Left lung (tissue), 10 donors: Measurements from ENCODE around the gene MYO19. TPM values are rescaled to one million over a fixed set of nuclear protein-coding genes. Genes with fewer than 3 reads are reported as not detected.
"Not testable (repeated sequence)": the region's sequence is repeated elsewhere in the genome, so short reads cannot be mapped to it uniquely, and the experiment has no call there.

Experiments used
- ATAC-seq: fragments of 200-7000 bp; cut with Tn5 transposase; one replicate; pipeline ENCODE4 v1.9.1; 2020; ENCODE audit warnings: moderate library complexity
- DNase-seq, 4 donors: peaks; one replicate each; pipeline ENCODE4 v3.0.0-alpha.2; 2013 to 2020
- H3K27ac ChIP-seq, 2 donors: fragments of 200-600 bp; sonication (generic) in 1 of 2; one replicate each; pipeline versions ENCODE4 v1.5.0 to v1.8.0; 2020 to 2021
- H3K27me3 ChIP-seq, 2 donors: fragments of 200-600 bp; sonication (generic) in 1 of 2; one replicate each; pipeline versions ENCODE4 v1.5.0 to v1.8.0; 2020 to 2021
- H3K36me3 ChIP-seq, 2 donors: fragments of 200-600 bp; sonication (generic) in 1 of 2; one replicate each; pipeline versions ENCODE4 v1.5.0 to v1.8.0; 2020 to 2021
- H3K4me1 ChIP-seq, 2 donors: fragments of 200-600 bp; one replicate each; pipeline ENCODE4 v1.8.0; 2021
- H3K4me3 ChIP-seq, 2 donors: fragments of 200-600 bp; sonication (generic) in 1 of 2; one replicate each; pipeline versions ENCODE4 v1.5.0 to v1.8.0; 2020 to 2021; ENCODE audit warnings: mild to moderate bottlenecking in 1 of 2
- H3K9me3 ChIP-seq, 2 donors: fragments of 200-600 bp; sonication (generic) in 1 of 2; one replicate each; pipeline versions ENCODE4 v1.5.0 to v1.8.0; 2020 to 2021
- intact Hi-C, 2 donors: fragments of 100-400 bp; cut with DNase I; formaldehyde crosslinking; loops; one replicate each; pipeline versions ENCODE4 v1.11.2 to v1.14.2; 2022
- polyA plus RNA-seq, 6 donors: library from polyadenylated mRNA; unstranded; fragments of 120-200 nt; gene quantifications; one replicate each; pipeline ENCODE4 v1.2.1, GENCODE V29; 2013; ENCODE audit not compliant: insufficient read length in 6 of 6
- total RNA-seq, 2 donors: library from RNA; stranded (reverse); fragmentation: NEBNext Ultra II Directional; extraction: Animal tissue kit (Norgen Biotek cat#: 25700); gene quantifications; one replicate each; pipeline ENCODE4 v1.2.1, GENCODE V29; 2021
- TF ChIP-seq, protein P1 (sequence below), 2 donors: fragments of 200-600 bp; sonication (generic) in 1 of 2; IDR thresholded peaks; one replicate each; pipeline versions ENCODE4 v1.5.0 to v1.8.0; 2021; ENCODE audit warnings: antibody characterized with exemption in 2 of 2
- donor health status: DM: no; HTN: yes; CAD: no.
- donor health status: DM: no; HTN: no; CAD: no.

The MYO19 gene
- total and polyA plus RNA-seq, 8 donors: 45.7 to 80.8 (median 50.8) TPM

DNA sequence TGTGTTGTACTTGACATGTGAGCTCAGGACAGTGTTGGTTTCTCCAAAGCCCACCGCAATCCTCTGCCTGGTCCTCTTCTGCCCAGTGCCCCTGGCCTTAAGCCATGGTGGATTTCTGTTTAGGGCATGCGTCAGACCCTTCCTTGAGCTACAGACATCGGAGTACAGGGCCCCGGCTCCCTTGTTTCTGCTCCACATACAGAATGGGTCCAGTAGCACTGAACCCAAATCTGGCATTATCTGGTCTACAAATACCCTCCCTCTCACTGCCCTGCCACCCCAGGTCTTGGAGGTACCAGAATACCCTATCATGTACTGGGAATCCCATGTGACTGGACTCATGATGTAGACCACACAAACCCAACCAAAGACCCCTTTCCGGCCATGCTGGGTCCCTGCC, 75.6 kb downstream of the MYO19 start:
- Histone ChIP-seq H3K9me3 (no peaks in the 10 kb centered on the region), H3K27me3 (peaks cover 0 to 35% of the 10 kb centered on the region in 2 donors), H3K4me3 (no peak overlapping the region), H3K4me1 (no peaks in the 10 kb centered on the region), H3K27ac (no peak overlapping the region), H3K36me3 (no peaks in the 10 kb centered on the region)
- intact Hi-C loops: no loop called here
- ATAC-seq (no peak), DNase-seq (no peak)
- TF ChIP-seq, protein P1, sequence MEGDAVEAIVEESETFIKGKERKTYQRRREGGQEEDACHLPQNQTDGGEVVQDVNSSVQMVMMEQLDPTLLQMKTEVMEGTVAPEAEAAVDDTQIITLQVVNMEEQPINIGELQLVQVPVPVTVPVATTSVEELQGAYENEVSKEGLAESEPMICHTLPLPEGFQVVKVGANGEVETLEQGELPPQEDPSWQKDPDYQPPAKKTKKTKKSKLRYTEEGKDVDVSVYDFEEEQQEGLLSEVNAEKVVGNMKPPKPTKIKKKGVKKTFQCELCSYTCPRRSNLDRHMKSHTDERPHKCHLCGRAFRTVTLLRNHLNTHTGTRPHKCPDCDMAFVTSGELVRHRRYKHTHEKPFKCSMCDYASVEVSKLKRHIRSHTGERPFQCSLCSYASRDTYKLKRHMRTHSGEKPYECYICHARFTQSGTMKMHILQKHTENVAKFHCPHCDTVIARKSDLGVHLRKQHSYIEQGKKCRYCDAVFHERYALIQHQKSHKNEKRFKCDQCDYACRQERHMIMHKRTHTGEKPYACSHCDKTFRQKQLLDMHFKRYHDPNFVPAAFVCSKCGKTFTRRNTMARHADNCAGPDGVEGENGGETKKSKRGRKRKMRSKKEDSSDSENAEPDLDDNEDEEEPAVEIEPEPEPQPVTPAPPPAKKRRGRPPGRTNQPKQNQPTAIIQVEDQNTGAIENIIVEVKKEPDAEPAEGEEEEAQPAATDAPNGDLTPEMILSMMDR (IDR thresholded peaks at IDR 0.05): no peak

DNA sequence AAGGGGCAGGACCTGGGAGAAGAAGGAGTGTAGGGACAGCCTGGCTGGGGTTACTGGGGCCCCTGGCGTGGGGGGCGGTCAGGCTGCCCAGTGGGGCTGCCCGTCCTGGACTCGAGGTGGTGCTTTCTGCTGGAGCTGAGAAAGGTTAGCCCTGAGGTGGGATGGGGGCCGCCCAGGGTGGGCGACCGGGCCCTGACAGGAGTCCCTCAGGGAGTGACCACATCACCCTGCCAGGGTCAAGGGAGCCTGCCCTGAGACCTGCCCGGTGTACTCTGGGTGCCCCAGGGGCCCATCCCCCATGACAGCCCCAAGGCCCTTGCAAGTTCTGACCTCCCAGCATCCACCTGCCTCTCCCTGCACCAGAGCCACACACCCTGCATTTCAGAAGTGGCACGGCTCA, 77.0 kb downstream of the MYO19 start:
- ATAC-seq, H3K27ac ChIP-seq, DNase-seq, H3K36me3 ChIP-seq, H3K9me3 ChIP-seq, H3K4me3 ChIP-seq, H3K4me1 ChIP-seq, intact Hi-C loops: not testable (repeated sequence)
- peaks cover 0 to 23% of the 10 kb centered on the region in 2 donors for H3K27me3 ChIP-seq

DNA sequence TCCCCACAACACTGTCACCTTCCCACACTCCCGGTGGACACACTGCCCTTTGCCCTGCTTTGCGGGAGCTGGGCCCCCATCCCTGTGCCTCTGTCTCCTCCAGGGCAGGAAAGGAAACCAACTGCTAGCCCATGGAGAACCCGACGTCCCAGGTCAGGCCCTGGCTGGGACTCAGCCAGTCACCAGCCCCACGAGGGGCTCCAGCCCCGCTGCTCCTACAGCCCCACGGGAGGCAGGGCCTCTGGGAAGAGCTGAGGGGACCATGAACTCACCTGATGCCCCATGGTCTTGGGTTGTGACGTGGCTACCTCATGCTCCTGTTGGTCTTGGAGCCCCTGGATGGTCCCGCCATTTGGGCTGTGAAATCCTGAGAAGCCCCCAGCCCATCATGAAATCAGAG, 81.8 kb downstream of the MYO19 start:
- H3K9me3 ChIP-seq, DNase-seq, ATAC-seq, H3K4me1 ChIP-seq, H3K4me3 ChIP-seq, H3K36me3 ChIP-seq, H3K27ac ChIP-seq, H3K27me3 ChIP-seq, intact Hi-C loops: not testable (repeated sequence)

DNA sequence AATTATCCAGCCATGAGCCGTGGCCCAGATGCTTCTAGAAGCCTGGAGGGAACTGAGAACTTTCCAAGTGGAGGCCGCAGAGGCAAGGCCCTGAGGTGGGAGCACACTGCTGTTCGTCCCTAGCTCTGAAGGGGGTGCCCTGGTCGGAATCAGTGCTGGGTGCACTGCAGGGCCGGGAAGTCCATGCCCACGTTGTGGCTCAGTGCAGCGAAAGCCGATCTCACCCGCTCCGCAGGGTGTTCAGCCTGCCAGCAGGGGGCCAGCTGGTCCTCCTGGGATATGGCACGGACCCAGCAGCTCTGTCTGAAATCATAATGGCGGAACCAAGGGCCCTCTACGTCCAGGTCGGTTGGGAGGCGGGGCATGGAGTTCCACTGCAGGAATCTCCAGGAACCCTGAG, 84.7 kb downstream of the MYO19 start:
- DNase-seq, H3K9me3 ChIP-seq, intact Hi-C loops, H3K36me3 ChIP-seq, H3K4me1 ChIP-seq, H3K27me3 ChIP-seq, H3K4me3 ChIP-seq, ATAC-seq, H3K27ac ChIP-seq: not testable (repeated sequence)

Other genes with a start within 250 kb of the MYO19 start
- not detected for gene TBC1D3G, start 211.0 kb downstream of the MYO19 start, total RNA-seq
- not detected for gene TBC1D3G, start 211.0 kb downstream of the MYO19 start, polyA plus RNA-seq
- not detected for gene TBC1D3H, start 146.4 kb downstream of the MYO19 start, total RNA-seq
- gene TBC1D3H, start 146.4 kb downstream of the MYO19 start, polyA plus RNA-seq: 10 to 100 TPM in 1 of 6 donors, not detected in 5; 14.3 TPM
- gene ZNHIT3, start 48.2 kb downstream of the MYO19 start, total RNA-seq: 10 to 100 TPM; 24.7 to 25.7 TPM
- gene ZNHIT3, start 48.2 kb downstream of the MYO19 start, polyA plus RNA-seq: 10 to 100 TPM; 52.5 to 65.1 (median 58.8) TPM
- gene PIGW, start 119 bp upstream of the MYO19 start, total RNA-seq: 10 to 100 TPM in 1 of 2 donors, 1 to 10 TPM in 1; 6.8 to 20.1 TPM
- 10 to 100 TPM in 1 of 6 donors, 1 to 10 TPM in 5; 5.9 to 11.0 (median 8.9) TPM for gene PIGW, start 119 bp upstream of the MYO19 start, polyA plus RNA-seq
- gene GGNBP2, start 10.1 kb upstream of the MYO19 start, total RNA-seq: 10 to 100 TPM; 64.7 to 75.3 TPM
- gene GGNBP2, start 10.1 kb upstream of the MYO19 start, polyA plus RNA-seq: 100 to 1,000 TPM in 2 of 6 donors, 10 to 100 TPM in 4; 87.5 to 106 (median 97.7) TPM
- gene DHRS11, start 57.0 kb upstream of the MYO19 start, total RNA-seq: 10 to 100 TPM in 1 of 2 donors, 1 to 10 TPM in 1; 9.3 to 12.7 TPM
- 10 to 100 TPM; 10.2 to 13.7 (median 12.9) TPM for gene DHRS11, start 57.0 kb upstream of the MYO19 start, polyA plus RNA-seq
- 1 to 10 TPM; 5.2 to 6.4 TPM for gene MRM1, start 66.7 kb upstream of the MYO19 start, total RNA-seq
- gene MRM1, start 66.7 kb upstream of the MYO19 start, polyA plus RNA-seq: 1 to 10 TPM; 3.1 to 5.2 (median 4.4) TPM